Activated CD4-positive, alpha-beta memory T cell treated with anti-CD3 and anti-CD28 coated beads, Interleukin-2, amount 10 ng/mL, durations not matched to agents 7 days and 5 days (primary cell): ENCODE data around the gene GLE1. TPM values are rescaled to one million over a fixed set of nuclear protein-coding genes. Genes with fewer than 3 reads are reported as not detected.
A peak's percentile ranks its signal among the peaks of the same experiment; 100 is the strongest.
"Not testable (repeated sequence)": the region's sequence is repeated elsewhere in the genome, so short reads cannot be mapped to it uniquely, and the experiment has no call there.

ENCODE experiments used
- CTCF ChIA-PET: fragments of 350-600 bp; sonication (Branson Sonifier 250); formaldehyde crosslinking; loops from one replicate; lab custom pipeline; 2021; ENCODE audit warnings: antibody characterized with exemption, inconsistent platforms; lab: Charles Lee
- POLR2A ChIA-PET: fragments of 350-600 bp; sonication (Branson Sonifier 250); formaldehyde crosslinking; loops from one replicate; lab custom pipeline; 2021; ENCODE audit warnings: antibody characterized with exemption; lab: Charles Lee
- DNase-seq: peaks from one replicate; pipeline ENCODE4 v3.0.0-alpha.2; 2020
- H3K27ac Mint-ChIP-seq: one replicate; pipeline ENCODE4 v1.8.0; 2021; ENCODE audit warnings: mild to moderate bottlenecking, mixed read lengths
- H3K27me3 Mint-ChIP-seq: one replicate; pipeline ENCODE4 v1.8.0; 2021; ENCODE audit warnings: mixed read lengths
- H3K36me3 Mint-ChIP-seq: one replicate; pipeline ENCODE4 v1.8.0; 2021; ENCODE audit warnings: low read depth, mixed read lengths
- H3K4me1 Mint-ChIP-seq: one replicate; pipeline ENCODE4 v1.8.0; 2021; ENCODE audit warnings: mixed read lengths
- H3K4me3 Mint-ChIP-seq: one replicate; pipeline ENCODE4 v1.8.0; 2021; ENCODE audit warnings: mild to moderate bottlenecking, mixed read lengths
- H3K9me3 Mint-ChIP-seq: one replicate; pipeline ENCODE4 v1.8.0; 2021; ENCODE audit warnings: mixed read lengths
- total RNA-seq, 2 experiments: library from RNA; stranded (reverse); gene quantifications; one replicate each; pipeline ENCODE4 v1.2.3, GENCODE V29; 2021

The GLE1 gene
- total RNA-seq, 2 experiments from 2014 or later: 50.3 to 50.7 TPM

GRCh38 chr9:128586934-128587333, 82.4 kb downstream of the GLE1 start:
- peak overlapping the region; percentile 70 for H3K27ac Mint-ChIP-seq
- ChIA-PET CTCF (interaction anchor here (1.0 to 1.4 kb wide), 3 partner anchors 115 to 231 kb away, joined by 3 to 4 read pairs (median 3); partner anchors contain the start of genes ENDOG and PKN3), POLR2A (interaction anchor here (1.0 to 1.8 kb wide), 2 partner anchors 11 to 34 kb away, joined by 6 read pairs; partner anchors contain the start of gene SPTAN1)
- H3K4me1 Mint-ChIP-seq: peaks cover 18% of the 10 kb centered on the region
- H3K36me3 Mint-ChIP-seq: peaks cover 80% of the 10 kb centered on the region
- not testable (repeated sequence) for H3K27me3 Mint-ChIP-seq, H3K4me3 Mint-ChIP-seq, DNase-seq, H3K9me3 Mint-ChIP-seq

GRCh38 chr9:128587453-128587852, 82.9 kb downstream of the GLE1 start:
- peak; percentile 65 for DNase-seq
- H3K4me1 Mint-ChIP-seq: peaks cover 18% of the 10 kb centered on the region
- no peaks in the 10 kb centered on the region for H3K9me3 Mint-ChIP-seq
- H3K4me3 Mint-ChIP-seq: no peak overlapping the region
- H3K36me3 Mint-ChIP-seq: peaks cover 79% of the 10 kb centered on the region
- no peaks in the 10 kb centered on the region for H3K27me3 Mint-ChIP-seq
- H3K27ac Mint-ChIP-seq: peak overlapping the region; percentile 70
- ChIA-PET CTCF (interaction anchor here (1.0 to 1.4 kb wide), 3 partner anchors 115 to 231 kb away, joined by 3 to 4 read pairs (median 3); partner anchors contain the start of genes ENDOG and PKN3), POLR2A (interaction anchor here (1.0 to 1.8 kb wide), 4 partner anchors 11 to 86 kb away, joined by 4 to 6 read pairs (median 6); partner anchors contain the start of gene SPTAN1)

- peaks cover 18% of the 10 kb centered on the region for H3K4me1 Mint-ChIP-seq
- DNase-seq: no peak
- H3K36me3 Mint-ChIP-seq: peaks cover 79% of the 10 kb centered on the region
- H3K27ac Mint-ChIP-seq: no peak overlapping the region
- ChIA-PET CTCF (interaction anchor here (0.7 kb wide), 1 partner anchor 35 kb away, joined by 3 read pairs; no protein-coding TSS in a partner anchor), POLR2A (interaction anchor here (1.2 to 1.3 kb wide), 2 partner anchors 9 to 38 kb away, joined by 4 read pairs; no protein-coding TSS in a partner anchor)
- H3K9me3 Mint-ChIP-seq: no peaks in the 10 kb centered on the region
- no peak overlapping the region for H3K4me3 Mint-ChIP-seq
- no peaks in the 10 kb centered on the region for H3K27me3 Mint-ChIP-seq
Observed at GRCh38 chr9:128588581-128589233, 84.2 kb downstream of the GLE1 start.

Other genes with a start within 250 kb of the GLE1 start
- gene GOLGA2, start 228.7 kb upstream of the GLE1 start, total RNA-seq: 10 to 100 TPM; 48.0 to 52.8 TPM
- 10 to 100 TPM; 11.0 to 11.4 TPM for gene SWI5, start 228.4 kb upstream of the GLE1 start, total RNA-seq
- gene TRUB2, start 182.3 kb upstream of the GLE1 start, total RNA-seq: 10 to 100 TPM; 16.9 to 18.9 TPM
- 10 to 100 TPM; 27.6 to 28.4 TPM for gene COQ4, start 181.9 kb upstream of the GLE1 start, total RNA-seq
- gene SLC27A4, start 164.2 kb upstream of the GLE1 start, total RNA-seq: 10 to 100 TPM; 13.6 to 14.0 TPM
- gene URM1, start 133.3 kb upstream of the GLE1 start, total RNA-seq: 10 to 100 TPM; 62.8 to 64.3 TPM
- 1 to 10 TPM; 1.3 TPM for gene CERCAM, start 83.9 kb upstream of the GLE1 start, total RNA-seq
- gene ODF2, start 48.7 kb upstream of the GLE1 start, total RNA-seq: 10 to 100 TPM; 54.5 to 58.5 TPM
- gene SPTAN1, start 47.9 kb downstream of the GLE1 start, total RNA-seq: 100 to 1,000 TPM; 313 to 321 TPM
- 10 to 100 TPM; 51.5 to 53.5 TPM for gene DYNC2I2, start 152.1 kb downstream of the GLE1 start, total RNA-seq
- 100 to 1,000 TPM; 355 to 379 TPM for gene SET, start 184.5 kb downstream of the GLE1 start, total RNA-seq
- 1 to 10 TPM; 5.0 to 5.6 TPM for gene PKN3, start 197.8 kb downstream of the GLE1 start, total RNA-seq
- gene ZDHHC12, start 219.4 kb downstream of the GLE1 start, total RNA-seq: 10 to 100 TPM; 79.3 to 81.5 TPM